Esophagus muscularis mucosa (tissue), 4 donors: Measurements from ENCODE around the gene RPS19BP1. TPM values are rescaled to one million over a fixed set of nuclear protein-coding genes. Genes with fewer than 3 reads are reported as not detected.
"Not testable (repeated sequence)": the region's sequence is repeated elsewhere in the genome, so short reads cannot be mapped to it uniquely, and the experiment has no call there.

Experiments
- DNase-seq: peaks from one replicate; pipeline ENCODE4 v3.0.0-alpha.2; 2017; ENCODE audit errors: extremely low spot score
- H3K27ac ChIP-seq, 4 donors: fragments of 200-600 bp; sonication (generic); replicated peaks in 1 of 4; 1 replicate in 3 of 4; 2 replicates in 1 of 4; pipeline ENCODE4 v1.5.1; 2016 to 2019; ENCODE audit warnings: mild to moderate bottlenecking in 1 of 4
- H3K27me3 ChIP-seq, 4 donors: fragments of 200-600 bp; sonication (generic); one replicate each; pipeline versions ENCODE4 v1.5.1 to v1.6.0; 2016 to 2019
- H3K36me3 ChIP-seq, 4 donors: fragments of 200-600 bp; sonication (generic); one replicate each; pipeline ENCODE4 v1.5.1; 2016 to 2019
- H3K4me1 ChIP-seq, 4 donors: fragments of 200-600 bp; sonication (generic); one replicate each; pipeline ENCODE4 v1.5.1; 2016 to 2019
- H3K4me3 ChIP-seq, 4 donors: fragments of 200-600 bp; sonication (generic); 1 replicate in 2 of 4; 2 replicates in 2 of 4; pipeline ENCODE4 v1.5.1; 2016 to 2019; ENCODE audit warnings: mild to moderate bottlenecking in 4 of 4, moderate library complexity in 1 of 4
- H3K9me3 ChIP-seq, 4 donors: fragments of 200-600 bp; sonication (generic); 1 replicate in 3 of 4; 2 replicates in 1 of 4; pipeline ENCODE4 v1.5.1; 2016 to 2019
- EP300 ChIP-seq: sonication (generic); formaldehyde crosslinking; IDR thresholded peaks from one replicate; pipeline ENCODE4 v1.6.1; 2017; ENCODE audit warnings: antibody characterized with exemption
- POLR2A ChIP-seq: fragments of 450-650 bp; IDR thresholded peaks from one replicate; pipeline ENCODE4 v1.6.1; 2017; ENCODE audit warnings: antibody characterized with exemption, moderate library complexity, mild to moderate bottlenecking, low read depth
- POLR2AphosphoS5 ChIP-seq, 2 donors: sonication (generic); formaldehyde crosslinking; IDR thresholded peaks; one replicate each; pipeline ENCODE4 v1.6.1; 2017; ENCODE audit warnings: antibody characterized with exemption in 2 of 2
- WGBS: methylation state at CpG from one replicate; pipeline ENCODE4 v1.1.5; 2018; 5-methylcytosine and 5-hydroxymethylcytosine counted together
- intact Hi-C: fragments of 100-400 bp; cut with DNase I; formaldehyde crosslinking; loops from one replicate; pipeline ENCODE4 v1.15.1; 2023
- total RNA-seq, 4 donors: library from RNA; depleted of rRNA; stranded (reverse); fragments of >200 nt; gene quantifications; one replicate each; pipeline versions ENCODE4 v1.1.0 to v1.2.1, GENCODE V29; 2016
- TF ChIP-seq, protein P1 (sequence below), 3 experiments: fragments of 200-600 bp in 2 of 3; fragments of 450-650 bp in 1 of 3; sonication (generic) in 2 of 3; IDR thresholded peaks; one replicate each; pipeline ENCODE4 v1.5.1; 2017 to 2019; ENCODE audit warnings: antibody characterized with exemption in 3 of 3, mild to moderate bottlenecking in 2 of 3, moderate library complexity in 1 of 3

The RPS19BP1 gene
- total RNA-seq, 4 donors from 2014 or later, result 158 to 202 (median 177) TPM

DNA sequence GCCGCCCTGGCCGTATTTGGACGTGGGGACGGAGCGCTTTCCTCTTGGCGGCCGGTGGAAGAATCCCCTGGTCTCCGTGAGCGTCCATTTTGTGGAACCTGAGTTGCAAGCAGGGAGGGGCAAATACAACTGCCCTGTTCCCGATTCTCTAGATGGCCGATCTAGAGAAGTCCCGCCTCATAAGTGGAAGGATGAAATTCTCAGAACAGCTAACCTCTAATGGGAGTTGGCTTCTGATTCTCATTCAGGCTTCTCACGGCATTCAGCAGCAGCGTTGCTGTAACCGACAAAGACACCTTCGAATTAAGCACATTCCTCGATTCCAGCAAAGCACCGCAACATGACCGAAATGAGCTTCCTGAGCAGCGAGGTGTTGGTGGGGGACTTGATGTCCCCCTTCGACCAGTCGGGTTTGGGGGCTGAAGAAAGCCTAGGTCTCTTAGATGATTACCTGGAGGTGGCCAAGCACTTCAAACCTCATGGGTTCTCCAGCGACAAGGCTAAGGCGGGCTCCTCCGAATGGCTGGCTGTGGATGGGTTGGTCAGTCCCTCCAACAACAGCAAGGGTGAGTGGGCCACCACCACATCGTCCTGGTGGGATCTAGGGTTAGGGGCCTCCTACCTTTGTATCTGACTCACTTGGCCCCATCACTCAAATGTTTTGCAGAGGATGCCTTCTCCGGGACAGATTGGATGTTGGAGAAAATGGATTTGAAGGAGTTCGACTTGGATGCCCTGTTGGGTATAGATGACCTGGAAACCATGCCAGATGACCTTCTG, 11.3 kb downstream of the RPS19BP1 start:
- Histone ChIP-seq H3K36me3 (peaks cover 22 to 63% (median 48%) of the 10 kb centered on the region in 4 donors), H3K4me1 (peaks cover 54 to 68% (median 64%) of the 10 kb centered on the region in 4 donors), H3K4me3 (peak overlapping the region; percentile 91 to 100 (median 96)), H3K27ac (peak overlapping the region; percentile 99 to 100 (median 99))
- intact Hi-C loops, result loop anchor here (10.0 kb wide), 3 partner anchors 86 to 346 kb away; partner anchors contain the start of gene SYNGR1
- not testable (repeated sequence) for H3K27me3 ChIP-seq, H3K9me3 ChIP-seq
- peak in 1 of 2 donors; percentile 62 for TF ChIP-seq POLR2AphosphoS5 (IDR thresholded peaks at IDR 0.05)
- 7% methylated on average over 13 of the region's 28 CpGs for WGBS
- DNase-seq, result peak; percentile 94

DNA sequence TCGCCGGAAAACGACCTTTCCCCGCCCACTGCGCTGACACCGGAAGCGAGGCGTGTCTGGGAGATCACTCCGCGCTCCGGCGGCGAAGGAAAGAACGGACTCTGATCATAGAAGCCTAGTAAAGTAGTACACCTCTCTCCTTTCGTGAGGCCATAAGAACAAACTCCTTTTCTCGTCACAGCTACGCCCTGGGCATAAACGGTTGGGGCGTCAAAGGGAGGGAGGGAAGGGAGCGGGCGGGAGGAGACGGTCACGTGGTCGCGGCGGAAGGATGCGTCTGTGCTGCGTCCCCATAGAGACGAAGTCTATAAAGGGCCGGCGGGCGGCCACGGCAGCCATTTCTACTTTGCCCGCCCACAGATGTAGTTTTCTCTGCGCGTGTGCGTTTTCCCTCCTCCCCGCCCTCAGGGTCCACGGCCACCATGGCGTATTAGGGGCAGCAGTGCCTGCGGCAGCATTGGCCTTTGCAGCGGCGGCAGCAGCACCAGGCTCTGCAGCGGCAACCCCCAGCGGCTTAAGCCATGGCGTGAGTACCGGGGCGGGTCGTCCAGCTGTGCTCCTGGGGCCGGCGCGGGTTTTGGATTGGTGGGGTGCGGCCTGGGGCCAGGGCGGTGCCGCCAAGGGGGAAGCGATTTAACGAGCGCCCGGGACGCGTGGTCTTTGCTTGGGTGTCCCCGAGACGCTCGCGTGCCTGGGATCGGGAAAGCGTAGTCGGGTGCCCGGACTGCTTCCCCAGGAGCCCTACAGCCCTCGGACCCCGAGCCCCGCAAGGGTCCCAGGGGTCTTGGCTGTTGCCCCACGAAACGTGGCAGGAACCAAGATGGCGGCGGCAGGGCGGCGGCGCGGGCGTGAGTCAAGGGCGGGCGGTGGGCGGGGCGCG, 12.1 kb downstream of the RPS19BP1 start, which contains the start of gene ATF4:
ATF4 (plus strand) TSS at position 337 of the 880 bp plus-strand sequence. CDS start 884 bp downstream, outside the sequence.
- WGBS, result under 1% methylated on average over 60 of the region's 86 CpGs
- intact Hi-C loops, result loop anchor here (10.0 kb wide), 3 partner anchors 86 to 346 kb away; partner anchors contain the start of gene SYNGR1
- H3K27ac ChIP-seq, result peak within 1 kb of the TSS; percentile 99 to 100 (median 99)
- H3K36me3 ChIP-seq, result peaks cover 22 to 67% (median 52%) of the 10 kb centered on the region in 4 donors
- H3K4me3 ChIP-seq, result peak within 1 kb of the TSS; percentile 91 to 100 (median 96)
- DNase-seq, result peak; percentile 98
- no peak for TF ChIP-seq EP300
- TF ChIP-seq POLR2A, result peak; percentile 99
- TF ChIP-seq POLR2AphosphoS5 (IDR thresholded peaks at IDR 0.05), result peak; percentile 73 to 99
- TF ChIP-seq, protein P1, sequence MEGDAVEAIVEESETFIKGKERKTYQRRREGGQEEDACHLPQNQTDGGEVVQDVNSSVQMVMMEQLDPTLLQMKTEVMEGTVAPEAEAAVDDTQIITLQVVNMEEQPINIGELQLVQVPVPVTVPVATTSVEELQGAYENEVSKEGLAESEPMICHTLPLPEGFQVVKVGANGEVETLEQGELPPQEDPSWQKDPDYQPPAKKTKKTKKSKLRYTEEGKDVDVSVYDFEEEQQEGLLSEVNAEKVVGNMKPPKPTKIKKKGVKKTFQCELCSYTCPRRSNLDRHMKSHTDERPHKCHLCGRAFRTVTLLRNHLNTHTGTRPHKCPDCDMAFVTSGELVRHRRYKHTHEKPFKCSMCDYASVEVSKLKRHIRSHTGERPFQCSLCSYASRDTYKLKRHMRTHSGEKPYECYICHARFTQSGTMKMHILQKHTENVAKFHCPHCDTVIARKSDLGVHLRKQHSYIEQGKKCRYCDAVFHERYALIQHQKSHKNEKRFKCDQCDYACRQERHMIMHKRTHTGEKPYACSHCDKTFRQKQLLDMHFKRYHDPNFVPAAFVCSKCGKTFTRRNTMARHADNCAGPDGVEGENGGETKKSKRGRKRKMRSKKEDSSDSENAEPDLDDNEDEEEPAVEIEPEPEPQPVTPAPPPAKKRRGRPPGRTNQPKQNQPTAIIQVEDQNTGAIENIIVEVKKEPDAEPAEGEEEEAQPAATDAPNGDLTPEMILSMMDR (IDR thresholded peaks at IDR 0.05), result no peak
- peaks cover 54 to 59% (median 57%) of the 10 kb centered on the region in 4 donors for H3K4me1 ChIP-seq
- H3K9me3 ChIP-seq, result no peaks in the 10 kb centered on the region
- H3K27me3 ChIP-seq, result no peaks in the 10 kb centered on the region

DNA sequence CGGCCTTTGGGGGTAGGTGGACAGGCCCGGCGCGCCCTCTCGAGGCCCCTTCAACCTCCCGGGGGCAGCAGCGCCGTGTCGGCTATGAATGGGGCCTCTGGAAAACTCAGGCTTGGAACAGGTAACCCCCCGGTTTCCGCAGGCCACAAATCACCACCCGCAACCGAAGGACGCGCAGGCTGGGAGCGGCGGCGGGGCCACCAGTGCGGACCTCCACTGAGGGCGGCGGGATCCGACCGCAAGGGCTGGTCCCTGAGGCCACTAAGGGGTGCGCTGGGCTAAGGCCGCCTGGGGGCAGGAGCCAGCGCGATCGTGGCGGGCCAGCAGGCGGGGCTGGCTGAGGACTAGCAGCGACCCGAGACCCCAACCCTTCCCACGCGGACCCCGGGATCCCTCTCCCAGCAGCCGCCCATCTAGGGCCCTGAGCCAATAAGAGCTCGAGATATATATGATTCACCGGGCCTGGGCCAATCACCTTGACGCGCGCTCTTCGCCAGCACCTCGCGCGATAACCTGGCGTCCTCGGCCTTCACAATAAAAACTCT, 12.8 kb downstream of the RPS19BP1 start:
- H3K36me3 ChIP-seq, result peaks cover 29 to 67% (median 54%) of the 10 kb centered on the region in 4 donors
- WGBS, result 2% methylated on average over 11 of the region's 47 CpGs
- intact Hi-C loops, result loop anchor here (10.0 kb wide), 4 partner anchors 85 to 345 kb away; partner anchors contain the start of gene SYNGR1

DNA sequence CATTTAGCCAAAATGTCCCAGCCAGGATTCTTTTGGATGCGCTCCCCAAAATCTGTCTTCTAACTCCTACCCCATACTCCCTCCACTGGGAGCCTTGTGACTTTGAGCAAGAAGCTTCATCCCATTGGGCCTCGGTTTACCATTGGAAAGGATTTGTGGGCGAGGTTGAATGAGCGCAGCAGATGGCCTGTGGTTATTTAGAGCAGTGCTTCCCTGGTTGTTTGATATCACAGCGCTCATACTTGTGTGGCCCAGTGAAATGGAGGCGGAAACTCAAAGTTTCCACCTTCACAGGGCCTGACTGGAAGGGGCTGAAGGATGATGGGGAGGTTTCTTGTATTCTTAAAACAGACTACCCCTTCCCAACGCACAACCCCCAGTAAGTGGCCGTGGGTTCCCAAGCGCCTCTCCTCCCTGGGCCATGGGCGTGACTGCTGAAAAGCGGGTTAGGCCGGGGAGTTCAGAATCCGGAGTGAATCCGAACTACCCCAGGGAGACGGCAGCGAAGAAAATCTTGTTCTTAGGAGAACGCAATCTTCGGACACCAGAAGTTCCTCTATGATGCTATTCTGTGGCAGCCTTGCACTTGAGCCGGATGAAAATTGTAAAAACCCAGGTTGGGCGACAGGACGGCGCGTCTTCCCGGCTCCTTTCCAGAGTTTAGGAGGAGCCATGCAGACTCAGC, 13.4 kb downstream of the RPS19BP1 start:
- H3K27me3 ChIP-seq, result no peaks in the 10 kb centered on the region
- no peaks in the 10 kb centered on the region for H3K9me3 ChIP-seq
- intact Hi-C loops, result loop anchor here (10.0 kb wide), 1 partner anchor 114 kb away; no protein-coding TSS in a partner anchor
- no peak for DNase-seq
- H3K27ac ChIP-seq, result peak overlapping the region; percentile 99 to 100 (median 99)
- H3K4me3 ChIP-seq, result peak overlapping the region; percentile 91 to 100 (median 96)
- peaks cover 45 to 53% (median 47%) of the 10 kb centered on the region in 4 donors for H3K4me1 ChIP-seq
- H3K36me3 ChIP-seq, result peaks cover 27 to 67% (median 53%) of the 10 kb centered on the region in 4 donors
- 8% methylated on average over 23 of the region's 24 CpGs for WGBS
- TF ChIP-seq, protein P1 (IDR thresholded peaks at IDR 0.05), result no peak
- no peak for TF ChIP-seq EP300
- no peak for TF ChIP-seq POLR2A
- no peak for TF ChIP-seq POLR2AphosphoS5 (IDR thresholded peaks at IDR 0.05)

More for the DNA sequence above, 12.8 kb downstream of the RPS19BP1 start:
- Histone ChIP-seq H3K9me3 (no peaks in the 10 kb centered on the region), H3K27ac (peak overlapping the region; percentile 99 to 100 (median 99)), H3K4me1 (peaks cover 47 to 53% (median 50%) of the 10 kb centered on the region in 4 donors), H3K27me3 (no peaks in the 10 kb centered on the region), H3K4me3 (peak overlapping the region; percentile 91 to 100 (median 96))
- peak; percentile 99 for DNase-seq
- peak; percentile 35 to 80 for TF ChIP-seq POLR2AphosphoS5 (IDR thresholded peaks at IDR 0.05)
- peak; percentile 79 for TF ChIP-seq POLR2A
- TF ChIP-seq, protein P1 (IDR thresholded peaks at IDR 0.05), result peak; percentile 26 to 56 (median 41)
- TF ChIP-seq EP300, result no peak
